NB4 (cell line): ENCODE results near the gene RARB.

Experiments
- DNase-seq: peaks from one replicate; pipeline ENCODE4 v3.0.0; 2010; ENCODE audit warnings: low read depth
- H3K4me3 ChIP-seq: one replicate; pipeline ENCODE4 v1.5.1; 2011; ENCODE audit warnings: mild to moderate bottlenecking, low read depth, low read length, moderate library complexity
- CTCF ChIP-seq: IDR thresholded peaks from one replicate; pipeline ENCODE4 v1.5.1; 2012; ENCODE audit warnings: low read depth, low read length
- MYC ChIP-seq: IDR thresholded peaks from 2 replicates; pipeline ENCODE4 v1.6.1; 2011; ENCODE audit warnings: low read depth, low read length
- POLR2A ChIP-seq: IDR thresholded peaks from 2 replicates; pipeline ENCODE4 v1.6.1; 2011; ENCODE audit warnings: mild to moderate bottlenecking; ENCODE audit not compliant: insufficient read length; ENCODE audit errors: extremely low read depth
- TF ChIP-seq, protein P1 (sequence below): IDR thresholded peaks from 2 replicates; pipeline ENCODE4 v1.6.1; 2011; ENCODE audit warnings: low read depth, low read length

Gene RARB

GRCh38 chr3:25427942-25428788 is at the start of gene RARB:
Gene RARB (plus strand): TSS chr3:25428263. CDS start chr3:25428732, 469 bp downstream.
- TF ChIP-seq MYC (no peak), POLR2A (no peak), CTCF (no peak)
- TF ChIP-seq, protein P1, sequence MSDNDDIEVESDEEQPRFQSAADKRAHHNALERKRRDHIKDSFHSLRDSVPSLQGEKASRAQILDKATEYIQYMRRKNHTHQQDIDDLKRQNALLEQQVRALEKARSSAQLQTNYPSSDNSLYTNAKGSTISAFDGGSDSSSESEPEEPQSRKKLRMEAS: no peak
- H3K4me3 ChIP-seq: peak within 1 kb of the TSS; percentile 32
- peak; percentile 65 for DNase-seq

GRCh38 chr3:25378786-25379311 is 49.2 kb upstream of the RARB start:
- no peak overlapping the region for H3K4me3 ChIP-seq
- DNase-seq: no peak
- no peak for TF ChIP-seq POLR2A
- TF ChIP-seq MYC: no peak
- no peak for TF ChIP-seq CTCF
- TF ChIP-seq, protein P1: no peak

DNA sequence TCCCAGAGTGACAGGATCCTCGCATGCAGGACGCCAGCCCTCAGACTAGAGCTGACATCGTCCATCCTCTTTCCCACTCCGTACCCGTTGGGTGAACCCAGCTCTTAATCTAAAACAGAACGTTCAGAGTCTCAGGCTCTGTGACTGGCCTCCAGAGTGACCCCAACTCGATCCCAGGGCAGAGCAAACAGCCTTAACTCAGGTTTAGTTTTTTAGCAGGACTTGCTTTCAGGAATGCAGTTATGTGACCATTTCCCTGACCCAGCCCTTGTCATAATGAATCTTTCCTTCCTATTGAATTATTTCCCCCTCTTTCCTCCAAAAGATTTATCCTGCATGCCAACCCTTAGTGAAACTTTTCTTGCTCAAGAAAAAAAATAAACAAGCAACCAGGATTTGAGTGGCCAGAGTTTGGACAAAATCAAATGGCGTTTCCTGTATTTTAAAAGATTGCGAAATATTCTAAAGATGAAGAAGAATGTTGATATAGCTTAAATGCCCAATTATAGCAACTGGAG is 47.8 kb upstream of the RARB start:
- no peak overlapping the region for H3K4me3 ChIP-seq
- no peak for DNase-seq
- TF ChIP-seq MYC (no peak), CTCF (no peak), POLR2A (no peak)
- TF ChIP-seq, protein P1: no peak

GRCh38 chr3:25381083-25381482 is 47.0 kb upstream of the RARB start:
- no peak overlapping the region for H3K4me3 ChIP-seq
- TF ChIP-seq MYC (no peak), CTCF (no peak), POLR2A (no peak)
- TF ChIP-seq, protein P1: no peak
- no peak for DNase-seq

- no peak for DNase-seq
- TF ChIP-seq MYC: no peak
- no peak overlapping the region for H3K4me3 ChIP-seq
Measured at GRCh38 chr3:25384471-25384870, 43.6 kb upstream of the RARB start.

GRCh38 chr3:25385807-25386460 is 42.1 kb upstream of the RARB start:
- no peak overlapping the region for H3K4me3 ChIP-seq

More at GRCh38 chr3:25385807-25386460, 42.1 kb upstream of the RARB start:
- TF ChIP-seq, protein P1: no peak
- TF ChIP-seq CTCF: no peak
- no peak for TF ChIP-seq MYC
- TF ChIP-seq POLR2A: no peak
- no peak for DNase-seq
